Epithelial cell of prostate (primary cell): ENCODE data around the gene HMGN1.

Experiments
- DNase-seq: peaks from one replicate; pipeline ENCODE4 v3.0.0-alpha.2; 2011; ENCODE audit warnings: low read depth, low spot score
- H3K27ac ChIP-seq: fragments of 450-650 bp; 2 replicates; pipeline ENCODE4 v1.5.1; 2017; ENCODE audit warnings: mild to moderate bottlenecking

The HMGN1 gene

GRCh38 chr21:39313042-39313570, 35.8 kb downstream of the HMGN1 start:
- DNase-seq, result no peak
- H3K27ac ChIP-seq, result peak overlapping the region; percentile 93

DNA sequence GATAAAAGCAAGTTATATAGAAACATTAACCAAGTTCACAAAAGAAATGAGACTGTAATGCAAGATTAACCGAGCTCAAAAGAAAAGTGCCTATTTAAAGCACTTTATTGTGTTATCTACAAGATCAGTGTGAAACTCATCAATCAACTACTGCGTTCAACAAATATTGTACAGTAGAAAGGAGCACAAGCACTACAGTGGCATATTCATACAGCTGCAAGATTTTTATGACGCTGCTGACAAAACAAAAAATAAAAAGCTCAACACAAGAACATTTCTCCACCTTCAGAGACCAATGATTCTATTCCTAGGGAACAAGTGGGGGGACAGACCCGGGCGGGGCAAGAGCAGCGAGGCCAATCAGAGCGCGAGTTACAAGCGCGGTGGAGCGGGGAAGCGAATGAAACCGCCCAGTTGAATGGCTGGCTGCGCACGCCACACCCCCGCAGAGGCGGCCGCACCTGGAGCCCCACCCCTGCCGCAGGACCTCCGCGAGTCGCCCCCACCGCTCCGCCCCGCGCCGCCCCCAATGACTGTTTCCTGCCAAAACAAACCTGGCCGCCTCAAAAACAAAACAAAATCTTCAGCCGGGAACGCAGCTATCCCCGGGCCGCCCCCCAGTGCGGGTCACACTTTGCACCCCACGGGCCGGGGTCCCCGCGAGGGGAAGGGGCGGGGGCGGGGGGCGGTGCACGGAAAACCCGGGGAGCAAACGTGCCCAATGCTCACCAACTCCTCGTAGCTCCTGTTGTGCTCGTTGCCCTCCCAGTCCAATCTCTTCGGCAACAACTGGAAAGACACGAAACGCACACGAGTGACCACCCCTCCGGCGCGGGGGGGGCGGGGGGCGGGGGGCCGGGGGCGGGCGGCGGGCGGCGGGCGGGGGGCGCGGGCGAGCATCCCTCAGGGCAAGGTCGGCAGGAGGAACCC, 36.5 kb downstream of the HMGN1 start:
- DNase-seq, result peak; percentile 57
- peak overlapping the region; percentile 93 for H3K27ac ChIP-seq

DNA sequence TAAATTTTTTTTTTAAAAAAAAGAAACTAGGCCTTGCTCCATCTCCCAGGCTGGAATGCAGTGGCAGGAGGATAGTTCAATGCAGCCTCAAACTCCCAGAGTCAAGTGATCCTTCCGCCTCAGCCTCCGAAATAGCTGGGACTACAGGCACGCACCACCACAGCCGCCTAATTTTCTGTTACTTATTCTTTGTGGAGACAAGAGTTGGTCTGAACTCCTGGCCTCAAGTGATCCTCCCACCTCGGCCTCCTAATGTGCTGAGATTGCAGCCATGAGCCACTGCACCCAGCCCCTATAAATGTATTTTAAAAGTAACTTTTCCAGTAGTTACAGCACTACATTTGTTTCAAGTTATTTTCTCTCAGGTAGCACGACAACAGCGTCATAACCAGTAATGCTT, 37.7 kb downstream of the HMGN1 start:
- H3K27ac ChIP-seq, result no peak overlapping the region
- DNase-seq, result no peak

GRCh38 chr21:39307466-39307865, 41.4 kb downstream of the HMGN1 start:
- no peak for DNase-seq
- no peak overlapping the region for H3K27ac ChIP-seq

DNA sequence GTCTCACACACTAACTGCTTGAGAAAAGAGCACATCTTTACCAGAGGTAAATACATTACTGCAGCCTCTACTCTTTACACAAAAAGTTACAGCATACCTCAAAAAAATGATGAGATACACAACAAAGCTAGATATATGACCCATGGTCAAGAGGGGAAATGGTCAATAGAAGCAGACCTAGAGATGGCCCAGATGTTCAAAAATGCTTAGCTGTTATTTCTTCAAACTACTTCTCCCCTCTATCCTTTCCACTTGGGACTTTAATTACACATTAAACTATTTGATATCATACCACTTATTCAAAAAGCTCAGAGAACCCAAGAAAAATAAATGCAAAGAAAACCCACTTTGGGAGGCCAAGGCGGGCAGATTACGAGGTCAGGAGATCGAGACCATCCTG, 48.3 kb downstream of the HMGN1 start:
- no peak for DNase-seq
- H3K27ac ChIP-seq, result no peak overlapping the region

DNA sequence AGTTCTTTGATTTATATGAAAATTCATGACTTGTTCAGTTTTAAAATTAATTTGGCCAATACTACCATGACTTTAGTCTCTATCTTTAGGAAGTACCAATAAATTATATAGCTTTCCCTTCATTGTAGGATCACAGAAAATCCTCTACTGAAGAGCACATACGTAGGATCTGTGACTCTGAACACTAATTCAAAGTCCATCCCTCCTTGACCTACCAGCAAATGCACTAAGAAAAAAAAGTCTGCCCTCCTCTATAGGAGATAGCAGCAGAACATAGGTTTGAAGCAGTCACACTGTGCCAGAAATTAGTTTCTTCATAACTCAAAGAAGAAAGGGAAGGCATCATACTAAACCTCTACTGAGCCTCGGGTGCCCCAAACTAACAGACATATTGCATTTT, 52.0 kb downstream of the HMGN1 start:
- DNase-seq, result no peak
- H3K27ac ChIP-seq, result no peak overlapping the region
